ENCODE data around the gene LYPLAL1. TPM values are rescaled to one million over a fixed set of nuclear protein-coding genes. Genes with fewer than 3 reads are reported as not detected.

Gene LYPLAL1
- total and polyA plus RNA-seq, 2 of the 8 experiments (the other 6 are each of a cell fraction or from before 2014, with no cell fraction given), result 6.3 to 23.8 TPM

DNA sequence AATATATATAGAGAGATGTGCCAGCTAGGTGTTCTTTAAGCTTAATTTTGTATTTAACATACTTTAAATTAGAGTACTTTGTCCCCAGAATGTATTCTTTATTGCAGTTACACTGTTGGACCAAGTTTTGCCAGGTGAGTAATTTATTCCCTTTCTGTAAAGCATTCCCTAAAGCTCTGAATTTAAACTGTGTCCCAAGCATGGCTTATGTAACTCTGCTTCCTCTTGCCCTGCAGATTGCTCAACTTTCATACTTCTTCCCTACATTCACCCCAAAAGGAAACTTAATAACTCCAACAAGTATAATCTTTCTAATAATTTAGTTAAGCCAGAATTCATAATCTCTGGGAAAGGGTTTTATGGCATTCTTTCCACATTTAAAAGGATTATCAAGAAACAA, 5.6 kb downstream of the LYPLAL1 start:
- Histone ChIP-seq H3K14ac (ENCODE audit: insufficient read length) (no peak overlapping the region), H2AFZ (ENCODE audit: low read length) (no peak overlapping the region), H2BK5ac (ENCODE audit: low read depth, low read length) (no peak overlapping the region), H2BK15ac (ENCODE audit: low read length) (no peak overlapping the region), H3K18ac (ENCODE audit: extremely low read depth, low read length) (no peak overlapping the region), H3K79me1 (ENCODE audit: low read depth, low read length) (no peaks in the 10 kb centered on the region), H4K5ac (ENCODE audit: insufficient read length, low read depth, low read length) (no peak overlapping the region), H4K8ac (ENCODE audit: extremely low read depth, insufficient read depth, low read length) (no peak overlapping the region), H4K91ac (replicated peaks; ENCODE audit: insufficient read length, low read length) (no peak overlapping the region), H3K56ac (replicated peaks; ENCODE audit: insufficient read length, low read depth, low read length) (no peak overlapping the region), H2BK20ac (ENCODE audit: low read length) (no peak overlapping the region), H2AK5ac (ENCODE audit: low read depth, low read length) (no peak overlapping the region), H3K4me3 (ENCODE audit: extremely low read depth in 1 of 4, insufficient read depth in 2 of 4, low read depth in 3 of 4, low read length in 4 of 4) (no peak overlapping the region), H3K4me2 (ENCODE audit: insufficient read depth in 1 of 2, low read depth in 2 of 2, low read length in 2 of 2) (no peak overlapping the region), H3K23me2 (ENCODE audit: low read depth, low read length) (peaks cover 2% of the 10 kb centered on the region; the same call in 1 of the 2 replicates), H3K4me1 (replicated peaks in 1 of 4; ENCODE audit: control insufficient read depth in 3 of 4, insufficient read depth in 4 of 4, low read length in 3 of 4) (peaks cover 0 to 4% (median 2%) of the 10 kb centered on the region in 4 experiments; a peak in 4 of 7 replicates), H4K20me1 (replicated peaks in 1 of 2; ENCODE audit: control insufficient read depth in 1 of 2, insufficient read depth in 2 of 2, low read length in 2 of 2) (no peaks in the 10 kb centered on the region), H3K27me3 (replicated peaks in 1 of 4; ENCODE audit: control insufficient read depth in 3 of 4, extremely low read depth in 1 of 4, insufficient read depth in 3 of 4, low read length in 3 of 4) (no peaks in the 10 kb centered on the region), H3K4ac (replicated peaks; ENCODE audit: insufficient read length, low read depth, low read length) (no peak overlapping the region), H3K27ac (ENCODE audit: low read depth, low read length) (no peak overlapping the region), H2BK120ac (replicated peaks; ENCODE audit: low read depth, low read length) (no peak overlapping the region), H3K79me2 (ENCODE audit: control insufficient read depth in 1 of 2, insufficient read depth in 2 of 2, low read length in 2 of 2) (peaks cover 0 to 29% of the 10 kb centered on the region in 2 experiments; a peak in 1 of 4 replicates), H3K9me3 (ENCODE audit: insufficient read depth in 2 of 2, low read depth in 1 of 2, low read length in 1 of 2) (no peaks in the 10 kb centered on the region), H3K23ac (ENCODE audit: insufficient read length) (no peak overlapping the region), H2BK12ac (ENCODE audit: low read depth, low read length) (no peak overlapping the region), H3K9ac (replicated peaks in 1 of 4; ENCODE audit: extremely low read depth in 1 of 4, low read depth in 3 of 4, low read length in 3 of 4) (no peak overlapping the region), H3K36me3 (ENCODE audit: control insufficient read depth in 2 of 4, insufficient read depth in 4 of 4, low read length in 3 of 4) (peaks cover 0 to 13% (median 0%) of the 10 kb centered on the region in 4 experiments; a peak in 2 of 8 replicates)
- CTCF ChIA-PET (ENCODE audit: partially characterized antibody), result interaction anchor here (0.7 to 1.0 kb wide), 2 partner anchors 102 to 481 kb away, joined by 3 read pairs; no protein-coding TSS in a partner anchor
- FAIRE-seq (no peak), DNase-seq (ENCODE audit: low read depth in 1 of 2, low spot score in 2 of 2) (no peak)
- POLR2A ChIA-PET (ENCODE audit: partially characterized antibody), result interaction anchor here (0.6 kb wide), 1 partner anchor 1995 kb away, joined by 3 read pairs; no protein-coding TSS in a partner anchor
- no peak for TF ChIP-seq KDM1A (IDR thresholded peaks at IDR 0.05; ENCODE audit: borderline replicate concordance, low read length)
- TF ChIP-seq SP2 (IDR thresholded peaks at IDR 0.05; ENCODE audit: low read length), result no peak
- TF ChIP-seq POLR2AphosphoS5 (IDR thresholded peaks at IDR 0.05; ENCODE audit: low read depth, low read length), result no peak
- TF ChIP-seq CBX8 (IDR thresholded peaks at IDR 0.05; ENCODE audit: borderline replicate concordance, low read depth, low read length), result no peak
- no peak for TF ChIP-seq SRF (IDR thresholded peaks at IDR 0.05; ENCODE audit: low read depth, low read length)
- TF ChIP-seq EGR1 (IDR thresholded peaks at IDR 0.05; ENCODE audit: borderline replicate concordance, low read depth, low read length), result no peak
- no peak for TF ChIP-seq SIX5 (IDR thresholded peaks at IDR 0.05; ENCODE audit: low read depth, low read length)
- TF ChIP-seq, protein P1, sequence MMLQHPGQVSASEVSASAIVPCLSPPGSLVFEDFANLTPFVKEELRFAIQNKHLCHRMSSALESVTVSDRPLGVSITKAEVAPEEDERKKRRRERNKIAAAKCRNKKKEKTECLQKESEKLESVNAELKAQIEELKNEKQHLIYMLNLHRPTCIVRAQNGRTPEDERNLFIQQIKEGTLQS (IDR thresholded peaks at IDR 0.05; ENCODE audit: insufficient read depth, low read depth, low read length), result no peak
- no peak for TF ChIP-seq SP4 (IDR thresholded peaks at IDR 0.05; ENCODE audit: low read length)
- TF ChIP-seq BACH1 (IDR thresholded peaks at IDR 0.05; ENCODE audit: low read length), result no peak
- TF ChIP-seq RBBP5 (IDR thresholded peaks at IDR 0.05; ENCODE audit: borderline replicate concordance, low read depth, low read length), result no peak
- TF ChIP-seq, protein P2, sequence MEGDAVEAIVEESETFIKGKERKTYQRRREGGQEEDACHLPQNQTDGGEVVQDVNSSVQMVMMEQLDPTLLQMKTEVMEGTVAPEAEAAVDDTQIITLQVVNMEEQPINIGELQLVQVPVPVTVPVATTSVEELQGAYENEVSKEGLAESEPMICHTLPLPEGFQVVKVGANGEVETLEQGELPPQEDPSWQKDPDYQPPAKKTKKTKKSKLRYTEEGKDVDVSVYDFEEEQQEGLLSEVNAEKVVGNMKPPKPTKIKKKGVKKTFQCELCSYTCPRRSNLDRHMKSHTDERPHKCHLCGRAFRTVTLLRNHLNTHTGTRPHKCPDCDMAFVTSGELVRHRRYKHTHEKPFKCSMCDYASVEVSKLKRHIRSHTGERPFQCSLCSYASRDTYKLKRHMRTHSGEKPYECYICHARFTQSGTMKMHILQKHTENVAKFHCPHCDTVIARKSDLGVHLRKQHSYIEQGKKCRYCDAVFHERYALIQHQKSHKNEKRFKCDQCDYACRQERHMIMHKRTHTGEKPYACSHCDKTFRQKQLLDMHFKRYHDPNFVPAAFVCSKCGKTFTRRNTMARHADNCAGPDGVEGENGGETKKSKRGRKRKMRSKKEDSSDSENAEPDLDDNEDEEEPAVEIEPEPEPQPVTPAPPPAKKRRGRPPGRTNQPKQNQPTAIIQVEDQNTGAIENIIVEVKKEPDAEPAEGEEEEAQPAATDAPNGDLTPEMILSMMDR (IDR thresholded peaks at IDR 0.05; ENCODE audit: control extremely low read depth in 1 of 3, insufficient read depth in 1 of 3, low read depth in 1 of 3, low read length in 3 of 3), result no peak
- no peak for TF ChIP-seq BCL11A (IDR thresholded peaks at IDR 0.05; ENCODE audit: low read depth in 2 of 2, low read length in 2 of 2)

All from H1 (cell line).